Brain microvascular endothelial cell (primary cell): ENCODE data around the gene RHOA.
"Not testable (repeated sequence)": the region's sequence is repeated elsewhere in the genome, so short reads cannot be mapped to it uniquely, and the experiment has no call there.

Experiments
- DNase-seq: peaks from one replicate; pipeline ENCODE4 v3.0.0-alpha.2; 2020
- H3K27ac ChIP-seq: fragments of 250-450 bp; sonication (Bioruptor Pico); 2 replicates; pipeline ENCODE4 v1.5.1; 2020; ENCODE audit warnings: mild to moderate bottlenecking, moderate library complexity
- H3K27me3 ChIP-seq: fragments of 250-450 bp; sonication (Bioruptor Pico); replicated peaks from 2 replicates; pipeline ENCODE4 v1.5.1; 2020; ENCODE audit warnings: mild to moderate bottlenecking
- H3K36me3 ChIP-seq: fragments of 250-450 bp; sonication (Bioruptor Pico); replicated peaks from 2 replicates; pipeline ENCODE4 v1.5.1; 2020; ENCODE audit warnings: mild to moderate bottlenecking
- H3K4me3 ChIP-seq: 2 replicates; pipeline ENCODE4 v1.5.1; 2011; ENCODE audit warnings: low read depth, mild to moderate bottlenecking, control low read depth, low read length, moderate library complexity
- CTCF ChIP-seq: IDR thresholded peaks from 2 replicates; pipeline ENCODE4 v1.5.1; 2011; ENCODE audit warnings: low read depth, mild to moderate bottlenecking, moderate library complexity, low read length, control low read depth, inconsistent platforms; ENCODE audit errors: missing control alignments
- in situ Hi-C: cut with HindIII; loops from 2 replicates; pipeline ENCODE4 v1.10.0; 2017; ENCODE audit warnings: low sequenced_read_pairs, low pct_ligation_motif_present

Gene RHOA

GRCh38 chr3:49401766-49402165 is 10.0 kb downstream of the RHOA start:
- H3K36me3 ChIP-seq: peaks cover 19% of the 10 kb centered on the region
- in situ Hi-C loops: no loop called here
- no peak for TF ChIP-seq CTCF
- H3K4me3 ChIP-seq: no peak overlapping the region
- no peaks in the 10 kb centered on the region for H3K27me3 ChIP-seq
- no peak overlapping the region for H3K27ac ChIP-seq
- no peak for DNase-seq

- Histone ChIP-seq H3K36me3 (peaks cover 34% of the 10 kb centered on the region), H3K27me3 (no peaks in the 10 kb centered on the region), H3K4me3 (no peak overlapping the region), H3K27ac (no peak overlapping the region)
- in situ Hi-C loops: no loop called here
- DNase-seq: peak; percentile 56
- no peak for TF ChIP-seq CTCF
These were observed 12.3 kb downstream of the RHOA start for GRCh38 chr3:49399461-49399860.

- in situ Hi-C loops: no loop called here
- no peak for TF ChIP-seq CTCF
- Histone ChIP-seq H3K27me3 (no peaks in the 10 kb centered on the region), H3K4me3 (no peak overlapping the region), H3K36me3 (peaks cover 25% of the 10 kb centered on the region), H3K27ac (no peak overlapping the region)
- peak; percentile 47 for DNase-seq
These were observed 14.3 kb downstream of the RHOA start for GRCh38 chr3:49397470-49397869.

- DNase-seq, H3K27me3 ChIP-seq, H3K4me3 ChIP-seq, H3K27ac ChIP-seq, in situ Hi-C loops: not testable (repeated sequence)
- H3K36me3 ChIP-seq: peaks cover 16% of the 10 kb centered on the region
These were observed 20.5 kb downstream of the RHOA start for GRCh38 chr3:49391310-49391709.

GRCh38 chr3:49389297-49389696 is 22.5 kb downstream of the RHOA start:
- Histone ChIP-seq H3K4me3 (no peak overlapping the region), H3K36me3 (no peaks in the 10 kb centered on the region), H3K27me3 (no peaks in the 10 kb centered on the region), H3K27ac (no peak overlapping the region)
- DNase-seq: no peak
- in situ Hi-C loops: no loop called here
- TF ChIP-seq CTCF: no peak

GRCh38 chr3:49388289-49388820 is 23.4 kb downstream of the RHOA start:
- H3K36me3 ChIP-seq: no peaks in the 10 kb centered on the region
- in situ Hi-C loops: no loop called here
- H3K27ac ChIP-seq: no peak overlapping the region
- DNase-seq: no peak
- no peaks in the 10 kb centered on the region for H3K27me3 ChIP-seq
- no peak overlapping the region for H3K4me3 ChIP-seq
- TF ChIP-seq CTCF: no peak
